Measurements from ENCODE around the gene HSPA5. TPM values are rescaled to one million over a fixed set of nuclear protein-coding genes. Genes with fewer than 3 reads are reported as not detected.
"Not testable (repeated sequence)": the region's sequence is repeated elsewhere in the genome, so short reads cannot be mapped to it uniquely, and the experiment has no call there.

HSPA5 gene
- 325 TPM for polyA plus RNA-seq (2013, experiment 1 of 2)
- 322 TPM for polyA plus RNA-seq (2013, experiment 2 of 2)

GRCh38 chr9:125241000-125241862 is at the start of gene HSPA5:
TSS of gene HSPA5 (minus strand) at chr9:125241343. CDS start at chr9:125241126, 217 bp downstream.
- Histone ChIP-seq H3K4me2 (ENCODE audit: low read length) (peak within 1 kb of the TSS; percentile 15), H3K27me3 (ENCODE audit: insufficient read depth, low read length, poor library complexity) (no peaks in the 10 kb centered on the region), H3K4me3 (ENCODE audit: low read length) (peak within 1 kb of the TSS; percentile 83), H3K23ac (ENCODE audit: low read length) (peak within 1 kb of the TSS; percentile 100), H3K4ac (ENCODE audit: low read depth, low read length) (peak within 1 kb of the TSS; percentile 95), H3K36me3 (ENCODE audit: control insufficient read depth, insufficient read depth, low read length) (peaks cover 10% of the 10 kb centered on the region), H3K27ac (ENCODE audit: low read depth, low read length) (peak within 1 kb of the TSS; percentile 46), H2BK120ac (ENCODE audit: low read depth, low read length) (no peak within 1 kb of the TSS), H3K18ac (ENCODE audit: low read length) (peak within 1 kb of the TSS; percentile 35), H3K9ac (ENCODE audit: low read length) (peak within 1 kb of the TSS; percentile 100), H4K5ac (ENCODE audit: low read length) (peak within 1 kb of the TSS; percentile 82), H2BK15ac (replicated peaks; ENCODE audit: low read depth) (no peak within 1 kb of the TSS), H3K79me1 (ENCODE audit: low read length) (peaks cover 3% of the 10 kb centered on the region), H3K56ac (ENCODE audit: low read length) (peak within 1 kb of the TSS; percentile 100), H2BK5ac (ENCODE audit: low read length) (peak within 1 kb of the TSS; percentile 78), H2AK5ac (ENCODE audit: low read length) (peak within 1 kb of the TSS; percentile 97), H3K79me2 (ENCODE audit: control insufficient read depth, insufficient read depth, low read length) (peaks cover 39% of the 10 kb centered on the region), H3K4me1 (ENCODE audit: control insufficient read depth, low read depth, low read length) (peaks cover 1% of the 10 kb centered on the region), H4K8ac (ENCODE audit: low read depth, low read length) (peak within 1 kb of the TSS; percentile 67)
- peak; percentile 100 for DNase-seq
- no CpG with 5 or more reads among the region's 59 CpGs for WGBS (ENCODE audit: extremely low coverage, insufficient coverage, low lambda C conversion rate)

- not testable (repeated sequence) for H3K36me3 ChIP-seq (ENCODE audit: control insufficient read depth, insufficient read depth, low read length); H3K23ac ChIP-seq (ENCODE audit: low read length); DNase-seq; H3K27me3 ChIP-seq (ENCODE audit: insufficient read depth, low read length, poor library complexity); H3K4me1 ChIP-seq (ENCODE audit: control insufficient read depth, low read depth, low read length); H2BK5ac ChIP-seq (ENCODE audit: low read length); H2BK15ac ChIP-seq (replicated peaks; ENCODE audit: low read depth); H3K4me2 ChIP-seq (ENCODE audit: low read length); H3K9ac ChIP-seq (ENCODE audit: low read length); H3K4me3 ChIP-seq (ENCODE audit: low read length); H3K18ac ChIP-seq (ENCODE audit: low read length); H4K5ac ChIP-seq (ENCODE audit: low read length); H2AK5ac ChIP-seq (ENCODE audit: low read length); H4K8ac ChIP-seq (ENCODE audit: low read depth, low read length); H3K79me2 ChIP-seq (ENCODE audit: control insufficient read depth, insufficient read depth, low read length); H2BK120ac ChIP-seq (ENCODE audit: low read depth, low read length); H3K4ac ChIP-seq (ENCODE audit: low read depth, low read length); H3K56ac ChIP-seq (ENCODE audit: low read length); H3K27ac ChIP-seq (ENCODE audit: low read depth, low read length)
- H3K79me1 ChIP-seq (ENCODE audit: low read length): peaks cover 11% of the 10 kb centered on the region
- no CpG with 5 or more reads among the region's 7 CpGs for WGBS (ENCODE audit: extremely low coverage, insufficient coverage, low lambda C conversion rate)
Observed at GRCh38 chr9:125286935-125287433, 45.8 kb upstream of the HSPA5 start.

- Histone ChIP-seq H3K79me1 (ENCODE audit: low read length) (peaks cover 6% of the 10 kb centered on the region), H3K56ac (ENCODE audit: low read length) (no peak overlapping the region), H2BK15ac (replicated peaks; ENCODE audit: low read depth) (no peak overlapping the region), H3K27me3 (ENCODE audit: insufficient read depth, low read length, poor library complexity) (no peaks in the 10 kb centered on the region), H3K4me2 (ENCODE audit: low read length) (no peak overlapping the region), H2AK5ac (ENCODE audit: low read length) (no peak overlapping the region), H3K4me3 (ENCODE audit: low read length) (no peak overlapping the region), H3K4me1 (ENCODE audit: control insufficient read depth, low read depth, low read length) (no peaks in the 10 kb centered on the region), H3K27ac (ENCODE audit: low read depth, low read length) (no peak overlapping the region), H3K36me3 (ENCODE audit: control insufficient read depth, insufficient read depth, low read length) (no peaks in the 10 kb centered on the region), H3K4ac (ENCODE audit: low read depth, low read length) (no peak overlapping the region), H3K79me2 (ENCODE audit: control insufficient read depth, insufficient read depth, low read length) (no peaks in the 10 kb centered on the region), H2BK120ac (ENCODE audit: low read depth, low read length) (no peak overlapping the region), H4K8ac (ENCODE audit: low read depth, low read length) (no peak overlapping the region), H3K9ac (ENCODE audit: low read length) (no peak overlapping the region), H2BK5ac (ENCODE audit: low read length) (no peak overlapping the region), H3K18ac (ENCODE audit: low read length) (no peak overlapping the region), H4K5ac (ENCODE audit: low read length) (no peak overlapping the region), H3K23ac (ENCODE audit: low read length) (no peak overlapping the region)
- no peak for DNase-seq
- WGBS (ENCODE audit: extremely low coverage, insufficient coverage, low lambda C conversion rate): no CpG with 5 or more reads among the region's 3 CpGs
Observed at GRCh38 chr9:125284855-125285254, 43.7 kb upstream of the HSPA5 start.

GRCh38 chr9:125280945-125281344 is 39.8 kb upstream of the HSPA5 start:
- WGBS (ENCODE audit: extremely low coverage, insufficient coverage, low lambda C conversion rate): no CpG with 5 or more reads among the region's 4 CpGs
- no peak overlapping the region for H3K4ac ChIP-seq (ENCODE audit: low read depth, low read length)
- H3K4me2 ChIP-seq (ENCODE audit: low read length): no peak overlapping the region
- no peak for DNase-seq
- H4K8ac ChIP-seq (ENCODE audit: low read depth, low read length): no peak overlapping the region
- no peak overlapping the region for H3K4me3 ChIP-seq (ENCODE audit: low read length)
- no peaks in the 10 kb centered on the region for H3K36me3 ChIP-seq (ENCODE audit: control insufficient read depth, insufficient read depth, low read length)
- H3K23ac ChIP-seq (ENCODE audit: low read length): no peak overlapping the region
- no peak overlapping the region for H2BK120ac ChIP-seq (ENCODE audit: low read depth, low read length)
- no peak overlapping the region for H4K5ac ChIP-seq (ENCODE audit: low read length)
- H3K27ac ChIP-seq (ENCODE audit: low read depth, low read length): no peak overlapping the region
- H3K4me1 ChIP-seq (ENCODE audit: control insufficient read depth, low read depth, low read length): no peaks in the 10 kb centered on the region
- H3K56ac ChIP-seq (ENCODE audit: low read length): no peak overlapping the region
- H3K9ac ChIP-seq (ENCODE audit: low read length): no peak overlapping the region
- no peak overlapping the region for H3K18ac ChIP-seq (ENCODE audit: low read length)
- H3K79me1 ChIP-seq (ENCODE audit: low read length): peaks cover 1% of the 10 kb centered on the region
- no peak overlapping the region for H2BK5ac ChIP-seq (ENCODE audit: low read length)
- H2BK15ac ChIP-seq (replicated peaks; ENCODE audit: low read depth): no peak overlapping the region
- no peaks in the 10 kb centered on the region for H3K27me3 ChIP-seq (ENCODE audit: insufficient read depth, low read length, poor library complexity)
- no peak overlapping the region for H2AK5ac ChIP-seq (ENCODE audit: low read length)
- no peaks in the 10 kb centered on the region for H3K79me2 ChIP-seq (ENCODE audit: control insufficient read depth, insufficient read depth, low read length)

- Histone ChIP-seq H3K79me2 (ENCODE audit: control insufficient read depth, insufficient read depth, low read length) (no peaks in the 10 kb centered on the region), H3K9ac (ENCODE audit: low read length) (no peak overlapping the region), H3K27ac (ENCODE audit: low read depth, low read length) (no peak overlapping the region), H3K27me3 (ENCODE audit: insufficient read depth, low read length, poor library complexity) (no peaks in the 10 kb centered on the region), H3K23ac (ENCODE audit: low read length) (no peak overlapping the region), H2BK5ac (ENCODE audit: low read length) (no peak overlapping the region), H3K4me3 (ENCODE audit: low read length) (no peak overlapping the region), H3K4ac (ENCODE audit: low read depth, low read length) (no peak overlapping the region), H2AK5ac (ENCODE audit: low read length) (no peak overlapping the region), H3K56ac (ENCODE audit: low read length) (no peak overlapping the region), H3K4me2 (ENCODE audit: low read length) (no peak overlapping the region), H4K5ac (ENCODE audit: low read length) (no peak overlapping the region), H2BK15ac (replicated peaks; ENCODE audit: low read depth) (no peak overlapping the region), H2BK120ac (ENCODE audit: low read depth, low read length) (no peak overlapping the region), H3K18ac (ENCODE audit: low read length) (no peak overlapping the region), H3K79me1 (ENCODE audit: low read length) (peaks cover 2% of the 10 kb centered on the region), H3K4me1 (ENCODE audit: control insufficient read depth, low read depth, low read length) (no peaks in the 10 kb centered on the region), H3K36me3 (ENCODE audit: control insufficient read depth, insufficient read depth, low read length) (no peaks in the 10 kb centered on the region), H4K8ac (ENCODE audit: low read depth, low read length) (no peak overlapping the region)
- DNase-seq: no peak
Observed at GRCh38 chr9:125277411-125277810, 36.3 kb upstream of the HSPA5 start.

Measured in mesendoderm (in vitro differentiated cells).